GM19193 (cell line): ENCODE results near the gene PPP1CC.

Experiments used
- POLR2A ChIP-seq: IDR thresholded peaks from 4 replicates; pipeline ENCODE4 v1.6.1; 2011; ENCODE audit not compliant: insufficient read depth, insufficient read length; ENCODE audit errors: extremely low read depth

The PPP1CC gene

DNA sequence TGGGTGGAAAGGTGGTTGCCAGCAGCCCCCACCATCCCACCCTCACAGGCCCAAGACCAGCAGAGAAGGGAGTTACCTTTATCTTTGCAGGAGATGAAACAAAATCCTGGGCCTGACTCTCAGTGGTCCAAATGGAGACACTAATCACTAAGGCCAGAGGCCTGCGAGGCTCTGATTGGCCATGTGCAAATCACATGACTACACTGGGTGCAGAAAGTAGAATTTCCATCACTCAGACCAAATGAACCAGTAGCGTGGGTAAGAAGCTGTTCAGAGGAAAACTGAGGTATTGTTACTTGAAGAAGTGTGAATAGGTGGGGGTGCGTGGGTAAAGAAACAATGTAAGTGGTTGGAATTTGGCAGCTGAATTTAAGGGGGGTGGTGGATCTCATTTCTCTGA is 20.2 kb upstream of the PPP1CC start:
- TF ChIP-seq POLR2A = no peak

DNA sequence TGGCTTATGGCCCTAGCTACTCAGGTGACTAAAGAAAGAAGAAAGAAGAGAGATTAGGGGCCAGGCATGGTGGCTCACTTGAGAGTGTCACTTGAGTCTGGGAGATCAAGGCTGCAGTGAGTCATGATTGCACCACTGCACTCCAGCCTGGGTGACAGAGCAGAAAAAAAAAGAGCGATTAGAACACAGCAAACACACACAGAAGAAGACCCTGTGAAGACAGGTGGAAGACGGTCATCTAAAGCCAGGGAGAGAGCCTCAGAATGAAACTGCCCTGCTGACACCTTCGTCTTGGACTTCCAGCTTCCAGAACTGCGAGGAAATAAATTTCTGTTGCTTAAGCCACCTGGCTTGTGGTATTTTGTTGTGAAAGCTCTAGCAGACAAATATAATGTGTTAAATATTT is 17.5 kb upstream of the PPP1CC start:
- no peak for TF ChIP-seq POLR2A

DNA sequence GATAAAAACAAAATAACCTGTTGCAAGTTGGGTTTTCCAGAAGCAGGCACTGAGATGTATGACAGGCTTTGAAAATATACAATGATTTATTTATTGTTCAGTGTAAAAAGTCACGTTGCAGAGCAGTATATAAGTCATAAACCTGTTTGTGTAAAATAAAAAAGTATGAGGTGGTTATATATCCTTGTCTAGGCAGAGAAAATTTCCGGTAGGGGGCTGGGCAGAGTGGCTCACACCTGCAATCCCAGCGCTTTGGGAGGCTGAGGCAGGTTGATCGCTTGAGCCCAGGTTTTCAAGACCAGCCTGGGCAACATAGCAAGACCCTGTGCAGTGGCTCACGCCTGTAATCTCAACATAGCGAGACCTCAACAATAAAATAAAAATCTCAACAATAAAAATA is 16.2 kb upstream of the PPP1CC start:
- no peak for TF ChIP-seq POLR2A

DNA sequence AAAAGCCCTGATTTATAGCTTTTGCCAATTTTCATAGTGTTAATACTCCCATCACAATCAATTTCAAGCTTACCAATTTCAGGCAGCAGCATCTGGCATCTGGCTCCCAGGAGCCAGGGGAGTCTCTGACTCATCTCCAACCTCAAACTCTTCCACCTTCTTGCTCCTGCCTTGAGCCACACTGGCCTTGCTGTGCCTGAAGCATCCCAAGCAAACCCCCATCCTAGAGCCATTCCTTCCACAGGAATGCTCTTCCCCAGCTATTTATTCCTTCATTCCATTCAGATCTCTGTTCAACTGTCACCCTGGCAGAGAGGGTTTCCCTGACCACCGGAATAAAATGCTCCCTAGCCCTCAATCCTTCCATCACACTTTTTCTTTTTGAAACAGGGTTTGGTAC is 13.9 kb upstream of the PPP1CC start:
- no peak for TF ChIP-seq POLR2A

DNA sequence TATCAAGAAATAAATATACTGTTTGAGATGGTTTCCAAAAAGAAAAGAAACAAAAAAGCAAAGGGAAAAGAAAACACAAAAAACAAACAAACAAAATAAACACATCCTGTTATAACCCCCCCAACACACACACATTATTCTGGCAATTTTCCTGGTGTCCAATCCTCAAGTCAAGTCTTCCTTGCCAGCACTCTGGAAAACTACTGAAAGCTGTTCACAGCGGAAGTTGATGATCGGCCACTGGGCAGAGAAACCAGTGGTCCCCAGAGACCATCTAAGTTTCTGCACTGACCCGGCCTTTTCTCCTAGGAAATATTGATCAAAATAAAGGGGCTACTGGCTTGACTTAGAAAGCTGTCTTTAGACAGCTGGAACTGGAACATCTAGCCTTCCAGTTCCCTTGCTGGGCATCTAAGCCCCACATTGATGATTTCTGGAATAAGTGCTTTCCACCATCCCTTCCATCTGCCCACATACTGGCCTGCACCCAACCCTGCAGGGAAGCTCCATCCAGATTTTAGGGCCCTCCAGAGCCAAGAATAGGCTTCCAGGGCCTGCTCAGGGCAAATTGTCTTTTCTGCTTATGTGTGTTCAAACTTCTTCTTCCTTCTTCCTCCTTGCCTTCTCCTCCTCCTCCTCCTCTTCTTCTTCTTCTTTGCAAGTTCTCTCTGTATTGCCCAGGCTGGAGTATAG is 11.6 kb upstream of the PPP1CC start:
- TF ChIP-seq POLR2A = no peak

DNA sequence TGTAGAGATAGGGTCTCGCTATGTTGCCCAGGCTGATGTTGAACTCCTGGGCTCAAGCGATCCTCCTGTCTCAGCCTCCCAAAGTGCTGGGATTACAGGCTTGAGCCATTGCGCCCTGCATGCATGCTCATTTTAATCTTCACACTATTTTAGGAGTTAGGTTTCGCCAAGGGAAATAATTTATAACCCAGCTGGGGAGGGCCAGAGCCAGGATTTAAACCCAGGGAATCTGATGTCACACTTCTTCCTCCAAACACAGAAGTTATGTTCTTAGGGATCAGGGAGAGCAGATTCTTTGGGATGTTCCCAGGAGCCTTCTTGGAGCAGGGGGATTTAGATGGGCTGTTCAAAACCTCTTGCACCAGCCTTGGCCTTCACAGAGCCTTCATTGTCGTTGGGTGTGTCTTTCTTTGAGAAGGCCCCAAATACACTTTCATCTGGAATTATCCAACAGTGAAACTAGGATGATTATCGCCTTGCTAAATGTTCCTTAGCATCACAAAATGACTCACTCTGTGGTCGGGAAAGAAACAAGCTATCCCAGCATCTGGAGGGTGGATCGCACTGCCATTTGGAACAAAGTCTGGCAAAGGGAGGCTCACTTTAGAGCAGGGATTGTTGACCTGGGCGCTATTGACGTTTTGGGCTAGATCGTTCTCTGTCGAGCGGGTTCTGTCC is 8.2 kb upstream of the PPP1CC start:
- TF ChIP-seq POLR2A = no peak

DNA sequence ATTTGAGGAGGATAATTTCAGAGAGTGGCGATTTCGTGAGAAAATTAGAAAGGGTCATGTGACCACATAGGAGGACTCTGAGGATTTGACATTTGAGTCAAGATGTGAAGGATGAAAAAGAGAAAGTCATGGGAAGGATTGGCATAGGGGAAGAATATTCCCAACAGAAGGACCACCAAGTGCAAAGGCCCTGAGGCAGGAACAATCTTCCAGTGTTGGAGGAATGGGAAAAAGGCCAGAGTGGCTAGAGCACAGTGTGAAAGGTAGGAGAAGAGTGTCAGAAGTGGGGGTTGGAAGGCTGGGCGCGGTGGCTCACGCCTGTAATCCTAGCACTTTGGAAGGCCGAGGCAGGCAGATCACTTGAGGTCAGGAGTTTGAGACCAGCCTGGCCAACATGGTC is 3.9 kb upstream of the PPP1CC start:
- TF ChIP-seq POLR2A = no peak

DNA sequence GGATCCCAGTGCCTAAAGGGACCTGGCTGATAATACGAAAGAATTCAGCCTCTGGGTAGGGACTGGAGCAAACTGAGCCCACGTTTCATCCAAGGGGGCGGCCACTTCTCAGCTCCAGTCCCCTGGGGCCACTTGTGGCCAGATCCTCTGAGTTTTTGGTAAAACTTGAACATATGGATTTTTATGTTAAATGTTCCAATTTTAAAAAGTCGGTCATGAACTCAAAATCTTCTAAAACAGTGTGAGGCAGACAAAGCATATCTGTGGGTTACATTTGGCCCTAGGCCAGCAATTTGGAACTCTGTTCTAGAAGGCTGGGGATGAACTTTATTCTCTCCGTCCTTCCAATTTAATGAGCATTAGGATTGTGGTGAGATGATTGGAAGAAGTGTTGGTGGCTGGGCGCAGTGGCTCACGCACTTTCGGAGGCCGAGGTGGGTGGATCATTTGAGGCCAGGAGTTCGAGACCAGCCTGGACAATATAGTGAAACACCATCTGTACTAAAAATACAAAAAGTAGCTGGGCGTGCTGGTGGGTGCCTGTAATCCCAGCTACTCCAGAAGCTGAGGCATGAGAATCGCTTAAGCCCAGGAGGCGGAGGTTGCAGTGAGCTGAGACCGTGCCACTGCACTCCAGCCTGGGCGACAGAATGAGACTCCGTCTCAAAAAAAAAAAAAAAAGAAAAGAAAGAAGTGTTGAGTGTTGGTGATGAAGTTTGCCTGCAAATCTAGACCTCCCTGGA is 3.0 kb upstream of the PPP1CC start:
- TF ChIP-seq POLR2A = no peak

DNA sequence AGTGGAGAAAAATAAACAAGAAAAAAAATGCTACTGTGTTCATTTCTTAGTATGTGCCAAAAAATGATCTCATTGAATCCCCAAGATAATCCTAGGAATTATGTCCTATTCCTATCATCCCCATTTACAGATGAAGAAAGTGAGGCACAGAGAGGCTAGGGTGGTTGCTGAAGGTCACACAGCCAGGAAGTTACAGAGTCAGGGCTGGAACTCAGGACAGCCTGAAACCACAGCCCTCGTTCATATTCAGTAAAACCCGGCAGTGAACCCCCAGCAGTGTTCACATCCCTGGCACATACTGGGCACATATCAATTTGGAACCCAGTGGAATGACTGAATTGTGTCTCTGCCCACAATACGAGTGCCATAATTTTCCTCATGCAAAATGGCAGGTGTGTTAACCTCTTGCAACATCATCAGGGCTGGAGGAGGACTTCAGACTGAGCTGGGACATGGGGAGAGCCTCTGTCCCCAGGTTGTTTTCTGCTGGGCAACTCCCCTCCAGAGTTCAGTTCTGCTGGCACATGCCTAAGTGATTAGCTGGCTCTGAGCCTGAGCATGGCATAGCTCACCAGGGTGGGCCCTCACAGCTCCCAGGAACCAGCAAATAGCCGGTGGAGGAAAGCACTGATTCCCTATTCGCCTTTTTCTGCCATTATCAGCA is 2.0 kb upstream of the PPP1CC start:
- TF ChIP-seq POLR2A = no peak

DNA sequence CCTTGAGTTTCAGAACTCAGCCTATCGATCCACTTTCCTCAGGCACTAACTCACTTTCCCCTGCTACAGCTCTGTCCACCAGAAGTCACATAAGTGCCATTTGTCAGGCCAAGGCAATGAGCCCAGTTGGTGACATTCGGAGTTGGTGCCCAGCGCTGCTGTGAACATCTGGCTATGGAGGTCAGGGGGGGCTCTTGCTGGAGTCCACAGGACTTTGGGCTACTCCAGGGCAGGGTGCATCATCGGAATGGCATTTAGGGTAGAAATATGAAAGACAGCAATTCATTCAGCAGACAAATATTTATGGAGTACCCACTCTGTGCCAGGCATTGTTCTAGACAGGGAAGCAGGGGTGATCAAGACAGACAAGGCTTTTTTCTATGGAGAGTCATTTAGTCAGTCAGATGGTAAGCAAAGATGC is 1.5 kb upstream of the PPP1CC start:
- TF ChIP-seq POLR2A = no peak

DNA sequence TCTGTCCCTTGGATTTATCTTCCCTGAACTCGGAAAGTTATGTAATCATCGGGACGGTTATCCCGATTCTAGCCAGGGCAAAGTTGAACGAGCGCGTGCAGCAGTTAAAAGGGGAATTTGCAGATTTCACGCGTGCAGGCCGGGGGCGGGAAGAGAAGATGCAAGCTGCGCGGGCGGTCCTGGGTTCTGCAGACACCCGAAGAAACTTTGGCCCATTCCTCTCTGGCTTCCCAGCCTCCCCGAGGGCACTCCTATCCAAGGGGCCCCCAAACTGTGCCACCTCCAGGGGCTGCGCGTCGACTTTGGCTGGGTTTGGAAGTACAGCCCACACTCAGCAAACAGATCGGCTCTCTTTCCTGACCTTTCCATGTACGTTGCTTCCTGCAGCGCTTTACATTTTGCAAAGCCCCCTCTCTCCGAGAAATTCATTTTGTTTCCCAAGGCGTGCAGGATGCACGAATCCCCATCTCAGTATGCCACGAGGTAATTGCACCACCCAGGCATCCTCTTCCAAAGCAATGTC is 941 bp upstream of the PPP1CC start:
- no peak for TF ChIP-seq POLR2A

DNA sequence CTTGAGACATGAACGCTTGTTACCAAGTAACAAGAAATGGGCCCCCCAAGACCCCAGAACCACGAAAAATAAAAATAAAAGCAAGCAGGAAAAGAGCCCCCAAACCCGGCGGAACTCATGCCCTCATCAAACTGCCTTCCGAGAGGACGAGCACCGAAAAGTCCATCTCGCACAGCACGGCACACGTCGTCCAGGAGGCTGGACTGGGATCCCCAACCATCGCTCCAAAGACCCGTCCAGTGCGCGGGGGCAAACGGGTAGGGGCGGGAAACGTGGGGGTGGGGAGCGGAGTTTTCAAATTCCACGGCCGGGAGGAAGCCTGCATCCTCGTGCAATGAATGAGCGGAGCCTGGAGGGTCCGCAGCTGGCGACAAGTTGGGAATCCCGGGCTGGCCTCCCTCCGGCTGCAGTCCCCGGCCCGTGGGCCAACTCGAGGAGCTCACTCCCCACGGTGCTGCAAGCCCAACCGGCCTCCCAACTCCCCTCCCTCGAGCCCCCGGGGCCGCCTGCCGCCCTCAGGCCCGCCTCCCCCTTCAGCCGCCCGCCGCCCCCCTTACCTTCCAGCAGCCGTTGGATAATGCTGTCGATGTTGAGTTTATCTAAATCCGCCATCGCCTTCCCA is 484 bp downstream of the PPP1CC start:
- no peak for TF ChIP-seq POLR2A

DNA sequence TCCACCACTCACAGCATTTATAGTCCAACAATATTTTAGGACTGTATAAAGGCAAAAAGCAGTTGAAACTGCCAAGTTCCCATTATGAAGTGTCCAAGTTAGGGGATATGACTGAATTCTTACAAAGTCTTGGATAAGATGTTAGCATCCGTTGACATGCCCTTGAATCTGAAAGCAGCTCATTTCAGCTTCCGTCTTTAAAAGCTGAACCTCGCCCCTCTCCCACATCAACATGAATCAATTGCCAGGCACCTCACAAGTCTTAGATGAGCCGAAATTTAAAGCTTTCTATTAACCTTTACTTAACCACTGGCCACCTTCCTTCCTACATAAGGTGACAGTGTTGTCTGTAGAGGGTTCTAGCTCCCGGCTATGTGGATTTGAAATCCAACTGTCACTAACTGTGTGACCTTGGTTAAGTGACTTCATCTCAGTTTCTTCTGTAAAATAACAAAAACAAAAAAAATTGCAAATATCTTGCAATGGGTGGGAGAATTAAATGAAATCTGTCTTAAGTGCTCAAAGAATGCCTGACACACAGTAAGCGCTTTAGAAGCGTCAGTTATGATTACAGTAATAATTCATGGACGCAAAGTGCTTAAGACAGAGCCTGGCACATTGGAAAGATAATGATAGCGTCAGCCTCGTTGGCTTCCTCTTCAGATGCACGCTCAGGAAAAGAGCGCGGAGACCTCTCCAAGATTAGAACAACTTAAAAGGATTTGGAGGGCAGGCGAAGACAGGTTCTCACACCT is 1.2 kb downstream of the PPP1CC start:
- TF ChIP-seq POLR2A = no peak

DNA sequence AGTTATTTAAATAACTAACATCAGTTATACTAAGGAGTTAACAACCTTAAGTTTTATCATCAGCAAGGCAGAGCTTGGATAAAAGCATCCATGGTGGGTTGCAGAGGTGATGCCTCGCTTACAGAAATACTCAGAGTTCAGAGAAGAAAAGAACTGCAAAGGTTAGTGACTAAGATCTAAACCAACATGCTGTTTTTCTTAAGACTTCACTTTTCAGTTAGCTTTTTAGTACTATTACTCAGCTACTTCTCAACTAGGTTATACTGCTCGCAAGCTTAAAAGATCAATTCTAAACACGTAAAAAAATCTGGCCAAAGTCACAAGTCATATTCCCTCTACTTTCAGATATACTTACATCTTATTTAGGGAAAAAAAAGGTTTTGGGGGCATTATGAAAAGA is 2.8 kb downstream of the PPP1CC start:
- TF ChIP-seq POLR2A = no peak

DNA sequence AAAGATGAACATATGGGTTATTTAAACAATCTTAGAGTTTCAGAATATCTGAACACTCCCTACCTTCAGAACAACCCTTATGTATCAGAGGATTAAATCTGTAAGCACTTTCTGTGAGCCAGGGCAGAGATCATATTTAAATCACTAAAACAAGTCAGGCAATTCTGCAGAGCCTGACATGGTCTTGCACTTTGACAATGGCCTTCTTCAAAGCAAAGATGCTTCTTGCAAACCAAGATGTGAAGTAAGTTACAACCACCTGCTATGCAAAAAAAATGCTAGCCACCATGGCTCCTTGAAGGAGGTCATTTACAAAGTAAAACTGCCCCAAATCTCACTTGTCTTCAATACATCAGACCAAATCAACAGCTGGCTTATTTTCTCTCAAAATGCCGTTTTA is 3.2 kb downstream of the PPP1CC start:
- TF ChIP-seq POLR2A = no peak

DNA sequence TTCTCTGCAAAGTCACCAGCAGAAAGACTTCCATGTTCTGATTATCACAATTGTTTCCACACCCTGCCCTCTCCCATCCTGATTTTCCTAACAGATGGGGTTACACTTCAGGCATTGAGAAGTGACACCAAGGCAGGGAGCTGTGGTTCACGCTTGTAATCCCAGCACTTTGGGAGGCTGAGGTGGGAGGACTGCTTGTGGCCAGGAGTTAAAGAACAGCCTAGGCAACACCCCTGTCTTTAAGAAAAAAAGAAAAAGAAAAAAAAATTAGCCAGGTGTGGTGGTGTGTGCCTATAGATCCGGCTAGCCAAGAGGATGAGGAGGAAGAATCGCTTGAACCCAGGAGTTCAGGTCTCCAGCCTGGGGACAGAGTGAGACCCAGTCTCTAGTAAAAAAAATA is 5.2 kb downstream of the PPP1CC start:
- no peak for TF ChIP-seq POLR2A
